NT2/D1 (cell line): ENCODE results near the gene PHETA1.

Experiments used
- DNase-seq: peaks from one replicate; pipeline ENCODE4 v3.0.0-alpha.2; 2011; ENCODE audit warnings: low read depth, low spot score
- H3K27me3 ChIP-seq: 2 replicates; pipeline ENCODE4 v1.6.0; 2011; ENCODE audit warnings: mild to moderate bottlenecking; ENCODE audit not compliant: insufficient read length, insufficient read depth
- H3K36me3 ChIP-seq: 2 replicates; pipeline ENCODE4 v1.6.1; 2011; ENCODE audit warnings: mild to moderate bottlenecking, low read length, mixed read lengths; ENCODE audit not compliant: insufficient read depth, insufficient read length
- H3K4me1 ChIP-seq: 2 replicates; pipeline ENCODE4 v1.5.1; 2011; ENCODE audit not compliant: insufficient read depth, insufficient read length
- H3K4me3 ChIP-seq: 2 replicates; pipeline ENCODE4 v1.5.1; 2011; ENCODE audit warnings: low read depth; ENCODE audit not compliant: insufficient read length
- H3K9ac ChIP-seq: 2 replicates; pipeline ENCODE4 v1.6.0; 2011; ENCODE audit warnings: low read depth; ENCODE audit not compliant: insufficient read length
- H3K9me3 ChIP-seq: 2 replicates; pipeline ENCODE4 v1.5.1; 2011; ENCODE audit warnings: mild to moderate bottlenecking, low read length; ENCODE audit not compliant: insufficient read depth
- SUZ12 ChIP-seq: IDR thresholded peaks from 2 replicates; pipeline ENCODE4 v1.6.1; 2011; ENCODE audit not compliant: insufficient read length, insufficient read depth; ENCODE audit errors: extremely low read depth
- YY1 ChIP-seq: IDR thresholded peaks from 2 replicates; pipeline ENCODE4 v1.6.1; 2011; ENCODE audit not compliant: insufficient read length, insufficient read depth
- ZNF274 ChIP-seq: IDR thresholded peaks from 2 replicates; pipeline ENCODE4 v1.6.1; 2011; ENCODE audit warnings: mild to moderate bottlenecking, low read depth, low read length

PHETA1 gene

GRCh38 chr12:111355201-111355925 lies 13.5 kb downstream of the PHETA1 start:
- TF ChIP-seq SUZ12, result no peak
- DNase-seq, result no peak
- peaks cover 8% of the 10 kb centered on the region for H3K4me1 ChIP-seq

GRCh38 chr12:111354511-111354910 lies 14.4 kb downstream of the PHETA1 start:
- Histone ChIP-seq H3K9ac (no peak overlapping the region), H3K27me3 (no peaks in the 10 kb centered on the region), H3K4me1 (peaks cover 8% of the 10 kb centered on the region), H3K4me3 (no peak overlapping the region), H3K36me3 (no peaks in the 10 kb centered on the region), H3K9me3 (peaks cover 2% of the 10 kb centered on the region; the same call in 1 of the 2 replicates)
- TF ChIP-seq SUZ12 (no peak), YY1 (no peak), ZNF274 (no peak)
- no peak for DNase-seq

More at GRCh38 chr12:111355201-111355925, 13.5 kb downstream of the PHETA1 start:
- no peak overlapping the region for H3K9ac ChIP-seq
- H3K36me3 ChIP-seq, result no peaks in the 10 kb centered on the region
- no peak overlapping the region for H3K4me3 ChIP-seq
- no peaks in the 10 kb centered on the region for H3K27me3 ChIP-seq
- H3K9me3 ChIP-seq, result no peaks in the 10 kb centered on the region

DNA sequence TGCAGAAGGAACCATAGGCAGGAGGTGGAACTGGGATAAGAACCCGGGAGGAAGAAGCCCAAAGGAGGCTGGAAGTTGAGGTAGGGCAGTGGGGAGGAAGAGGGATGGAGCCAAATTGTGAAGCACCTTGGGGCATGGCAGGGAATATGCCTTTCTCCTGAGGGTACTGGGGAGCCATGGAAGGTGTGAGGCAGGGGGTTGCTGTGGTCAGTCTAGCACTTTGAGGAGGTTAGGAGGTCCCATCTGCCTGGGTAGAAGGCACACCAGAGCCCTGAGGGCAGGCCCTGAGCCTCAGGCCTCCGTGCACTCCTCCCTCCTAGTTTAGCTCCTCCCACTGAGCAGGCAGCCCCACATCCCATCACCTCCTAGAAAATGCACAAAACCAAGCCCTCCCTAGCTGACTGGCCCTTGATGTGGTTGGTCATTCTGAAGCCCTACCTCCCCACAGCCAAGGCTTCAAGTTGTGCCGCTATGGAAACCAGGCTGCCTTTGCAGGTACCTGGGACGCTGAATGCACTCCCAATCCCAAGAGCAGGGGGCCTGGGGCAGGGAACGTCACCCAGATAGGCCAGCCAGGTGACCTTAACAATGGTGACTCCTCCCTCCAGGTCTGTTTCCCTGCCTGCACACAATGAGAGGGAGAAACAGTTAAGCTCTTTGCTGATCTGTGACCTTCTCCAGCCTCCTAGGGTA lies 15.1 kb downstream of the PHETA1 start:
- Histone ChIP-seq H3K36me3 (no peaks in the 10 kb centered on the region), H3K9ac (no peak overlapping the region)

GRCh38 chr12:111353026-111353425 lies 15.9 kb downstream of the PHETA1 start:
- no peak for TF ChIP-seq SUZ12
- TF ChIP-seq ZNF274, result no peak
- no peak for TF ChIP-seq YY1
- Histone ChIP-seq H3K9ac (no peak overlapping the region), H3K27me3 (no peaks in the 10 kb centered on the region), H3K36me3 (no peaks in the 10 kb centered on the region), H3K4me3 (no peak overlapping the region), H3K9me3 (peaks cover 16% of the 10 kb centered on the region), H3K4me1 (peaks cover 4% of the 10 kb centered on the region)
- no peak for DNase-seq

More for the DNA sequence above, 15.1 kb downstream of the PHETA1 start:
- Histone ChIP-seq H3K4me1 (peaks cover 8% of the 10 kb centered on the region), H3K27me3 (no peaks in the 10 kb centered on the region), H3K4me3 (no peak overlapping the region), H3K9me3 (peaks cover 9% of the 10 kb centered on the region; the same call in 1 of the 2 replicates)
- DNase-seq, result no peak
- TF ChIP-seq ZNF274, result no peak
- no peak for TF ChIP-seq SUZ12
- no peak for TF ChIP-seq YY1

DNA sequence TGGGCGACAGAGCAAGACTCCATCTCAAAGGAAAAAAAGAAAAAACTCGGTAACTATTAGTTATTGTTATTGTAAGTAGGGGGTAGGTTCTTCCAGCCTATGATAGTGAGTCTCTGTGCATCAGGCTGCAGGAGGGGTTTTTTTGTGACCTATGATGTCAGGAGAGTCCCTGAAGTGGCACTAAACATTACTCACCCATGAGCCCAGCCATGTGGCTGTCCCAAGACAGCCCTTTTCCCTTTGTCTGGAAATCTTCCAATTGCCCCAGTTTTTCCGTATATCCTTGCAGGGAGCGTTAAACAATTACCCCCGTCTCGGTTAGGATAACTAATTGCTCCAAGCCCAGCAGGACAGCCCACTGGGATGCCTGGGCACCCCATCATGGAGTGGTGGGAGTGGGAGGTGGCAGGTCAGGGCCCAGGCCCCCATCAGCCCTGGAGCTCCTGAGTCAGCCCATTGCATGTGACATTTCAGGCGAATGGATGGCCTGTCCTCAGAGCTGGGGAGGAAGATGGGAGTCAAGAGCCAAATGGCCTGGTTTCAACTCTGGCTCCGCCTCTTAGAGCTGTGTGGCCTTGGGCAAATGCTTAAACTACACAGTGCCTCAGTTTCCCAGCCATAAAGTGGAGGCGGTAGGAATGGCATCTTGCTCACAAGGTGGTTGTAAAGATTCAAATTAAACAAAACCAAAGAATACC lies 16.4 kb downstream of the PHETA1 start:
- H3K4me1 ChIP-seq, result peaks cover 4% of the 10 kb centered on the region
- TF ChIP-seq YY1 (no peak), ZNF274 (no peak), SUZ12 (no peak)
- peaks cover 3% of the 10 kb centered on the region for H3K36me3 ChIP-seq
- no peak for DNase-seq
- peaks cover 22% of the 10 kb centered on the region for H3K9me3 ChIP-seq
- no peak overlapping the region for H3K4me3 ChIP-seq
- no peak overlapping the region for H3K9ac ChIP-seq
- H3K27me3 ChIP-seq, result no peaks in the 10 kb centered on the region

- no peaks in the 10 kb centered on the region for H3K27me3 ChIP-seq
- H3K4me3 ChIP-seq, result no peak overlapping the region
- peaks cover 24% of the 10 kb centered on the region for H3K9me3 ChIP-seq
- H3K36me3 ChIP-seq, result peaks cover 3% of the 10 kb centered on the region
- TF ChIP-seq SUZ12 (no peak), YY1 (no peak), ZNF274 (no peak)
- no peak for DNase-seq
- H3K4me1 ChIP-seq, result peaks cover 4% of the 10 kb centered on the region
- no peak overlapping the region for H3K9ac ChIP-seq
These were observed 17.9 kb downstream of the PHETA1 start for GRCh38 chr12:111351026-111351425.
